Measurements from ENCODE around the gene TDO2.

- TF ChIP-seq YY1 (IDR thresholded peaks at IDR 0.05; ENCODE audit: insufficient read depth, insufficient read length) (no peak), ZNF274 (IDR thresholded peaks at IDR 0.05; ENCODE audit: low read depth, low read length) (no peak)
Measured at GRCh38 chr4:155930330-155930729, 26.8 kb downstream of the TDO2 start.
